DND-41 (cell line): ENCODE data around the gene ZHX3.

Source experiments
- ATAC-seq: fragments of 200-7000 bp; cut with Tn5 transposase; 3 replicates; pipeline ENCODE4 v1.9.1; 2021; ENCODE audit warnings: low read depth; ENCODE audit not compliant: insufficient read depth
- DNase-seq: peaks from one replicate; pipeline ENCODE4 v3.0.0-alpha.2; 2020
- H2AFZ ChIP-seq: 2 replicates; pipeline ENCODE4 v1.6.0; 2012; ENCODE audit warnings: low read depth, low read length
- H3K27ac ChIP-seq: 2 replicates; pipeline ENCODE4 v1.5.1; 2012; ENCODE audit warnings: low read length, inconsistent platforms
- H3K27me3 ChIP-seq: fragments of 200-600 bp; sonication (generic); 2 replicates; pipeline ENCODE4 v1.6.0; 2012; ENCODE audit warnings: low read length, mild to moderate bottlenecking, inconsistent platforms; ENCODE audit not compliant: insufficient read depth, poor library complexity
- H3K36me3 ChIP-seq: 2 replicates; pipeline ENCODE4 v1.5.1; 2012; ENCODE audit warnings: low read length, inconsistent platforms; ENCODE audit not compliant: insufficient read depth
- H3K4me1 ChIP-seq: 2 replicates; pipeline ENCODE4 v1.5.1; 2012; ENCODE audit warnings: mild to moderate bottlenecking, low read length; ENCODE audit not compliant: insufficient read depth
- H3K4me2 ChIP-seq: 2 replicates; pipeline ENCODE4 v1.6.0; 2012; ENCODE audit warnings: mild to moderate bottlenecking, moderate library complexity, low read length, inconsistent platforms; ENCODE audit not compliant: insufficient read depth
- H3K4me3 ChIP-seq, 2 experiments: fragments of 200-600 bp in 1 of 2; shearing (Covaris generic) in 1 of 2; 2 replicates each; pipeline ENCODE4 v1.5.1; 2012 to 2016; ENCODE audit warnings: inconsistent platforms in 2 of 2, low read length in 2 of 2, mild to moderate bottlenecking in 2 of 2, low read depth in 1 of 2, moderate library complexity in 1 of 2
- H3K79me2 ChIP-seq: 2 replicates; pipeline ENCODE4 v1.6.0; 2012; ENCODE audit warnings: low read length, inconsistent platforms; ENCODE audit not compliant: insufficient read depth
- H3K9ac ChIP-seq: 2 replicates; pipeline ENCODE4 v1.6.0; 2012; ENCODE audit warnings: low read depth, mild to moderate bottlenecking, inconsistent platforms, low read length, moderate library complexity
- H3K9me3 ChIP-seq: 2 replicates; pipeline ENCODE4 v1.5.1; 2012; ENCODE audit warnings: low read length, moderate library complexity, mild to moderate bottlenecking, inconsistent platforms; ENCODE audit not compliant: insufficient read depth, severe bottlenecking
- H4K20me1 ChIP-seq: 2 replicates; pipeline ENCODE4 v1.6.0; 2012; ENCODE audit warnings: low read length; ENCODE audit not compliant: insufficient read depth
- EZH2 ChIP-seq: IDR thresholded peaks from 3 replicates; pipeline ENCODE4 v1.6.1; 2012; ENCODE audit warnings: borderline replicate concordance, low read depth, mild to moderate bottlenecking, moderate library complexity, low read length, inconsistent platforms; ENCODE audit not compliant: severe bottlenecking
- TF ChIP-seq, protein P1 (sequence below): IDR thresholded peaks from 2 replicates; pipeline ENCODE4 v1.5.1; 2012; ENCODE audit warnings: borderline replicate concordance, low read length, moderate library complexity, mild to moderate bottlenecking; ENCODE audit not compliant: poor library complexity, severe bottlenecking; ENCODE audit errors: extremely low read depth

The ZHX3 gene

DNA sequence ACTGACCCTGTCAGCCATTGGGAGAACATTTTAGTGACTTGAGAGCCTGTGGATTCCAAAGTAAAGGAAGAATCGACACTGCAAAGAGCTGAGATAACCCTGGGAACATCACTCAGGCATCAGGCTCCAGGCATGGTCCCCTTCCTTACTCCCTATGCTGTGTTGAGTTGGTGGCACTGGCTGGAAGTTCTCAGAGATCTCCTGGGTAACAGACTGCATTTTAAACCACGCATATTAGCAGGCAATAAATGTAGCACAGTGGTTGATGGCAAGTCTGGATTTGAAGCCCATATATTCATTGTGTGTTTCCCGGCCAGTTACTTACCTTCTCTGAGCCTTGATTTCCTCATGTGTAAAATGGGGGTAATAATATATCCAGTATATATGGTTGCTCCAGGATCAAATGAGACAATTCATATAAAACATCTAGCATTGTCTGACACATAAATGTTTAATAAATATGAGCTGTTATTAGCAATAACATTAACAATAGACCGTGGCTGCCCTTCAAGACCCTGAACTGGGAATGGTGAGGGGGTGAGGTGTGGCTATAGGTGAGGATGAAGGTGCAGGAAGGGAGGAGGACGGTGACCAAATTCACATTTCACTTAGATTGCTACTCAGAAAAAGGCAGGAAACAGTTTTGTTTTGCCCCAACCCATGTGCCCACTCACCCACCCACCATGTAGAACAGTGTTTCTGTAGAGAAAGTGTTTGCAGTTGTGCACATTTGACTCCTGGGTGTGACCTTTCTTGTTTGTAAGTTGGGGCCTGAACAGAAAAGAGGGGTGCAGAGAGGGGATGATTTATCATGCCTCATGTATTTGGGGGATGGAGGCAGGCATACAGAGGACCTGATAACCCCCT lies 178.1 kb downstream of the ZHX3 start:
- Histone ChIP-seq H3K9me3 (no peaks in the 10 kb centered on the region), H3K4me3 (peak overlapping the region; percentile 78 to 81; a peak in 3 of 4 replicates), H3K27me3 (no peaks in the 10 kb centered on the region), H2AFZ (no peak overlapping the region), H3K4me1 (peaks cover 77% of the 10 kb centered on the region), H3K36me3 (peaks cover 48% of the 10 kb centered on the region), H3K9ac (peak overlapping the region; percentile 98), H3K4me2 (peak overlapping the region; percentile 89), H4K20me1 (peaks cover 64% of the 10 kb centered on the region), H3K27ac (peak overlapping the region; percentile 92), H3K79me2 (peaks cover 75% of the 10 kb centered on the region)
- no peak for DNase-seq
- ATAC-seq, result no peak
- TF ChIP-seq, protein P1, sequence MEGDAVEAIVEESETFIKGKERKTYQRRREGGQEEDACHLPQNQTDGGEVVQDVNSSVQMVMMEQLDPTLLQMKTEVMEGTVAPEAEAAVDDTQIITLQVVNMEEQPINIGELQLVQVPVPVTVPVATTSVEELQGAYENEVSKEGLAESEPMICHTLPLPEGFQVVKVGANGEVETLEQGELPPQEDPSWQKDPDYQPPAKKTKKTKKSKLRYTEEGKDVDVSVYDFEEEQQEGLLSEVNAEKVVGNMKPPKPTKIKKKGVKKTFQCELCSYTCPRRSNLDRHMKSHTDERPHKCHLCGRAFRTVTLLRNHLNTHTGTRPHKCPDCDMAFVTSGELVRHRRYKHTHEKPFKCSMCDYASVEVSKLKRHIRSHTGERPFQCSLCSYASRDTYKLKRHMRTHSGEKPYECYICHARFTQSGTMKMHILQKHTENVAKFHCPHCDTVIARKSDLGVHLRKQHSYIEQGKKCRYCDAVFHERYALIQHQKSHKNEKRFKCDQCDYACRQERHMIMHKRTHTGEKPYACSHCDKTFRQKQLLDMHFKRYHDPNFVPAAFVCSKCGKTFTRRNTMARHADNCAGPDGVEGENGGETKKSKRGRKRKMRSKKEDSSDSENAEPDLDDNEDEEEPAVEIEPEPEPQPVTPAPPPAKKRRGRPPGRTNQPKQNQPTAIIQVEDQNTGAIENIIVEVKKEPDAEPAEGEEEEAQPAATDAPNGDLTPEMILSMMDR, result no peak
- no peak for TF ChIP-seq EZH2

- Histone ChIP-seq H3K9me3 (no peaks in the 10 kb centered on the region), H3K79me2 (peaks cover 67% of the 10 kb centered on the region), H3K9ac (peak overlapping the region; percentile 98), H3K36me3 (peaks cover 40% of the 10 kb centered on the region), H3K27ac (peak overlapping the region; percentile 92), H2AFZ (peak overlapping the region; percentile 11; the same call in 1 of the 2 replicates), H4K20me1 (peaks cover 56% of the 10 kb centered on the region), H3K4me2 (peak overlapping the region; percentile 89), H3K4me3 (peak overlapping the region; percentile 78 to 81), H3K4me1 (peaks cover 70% of the 10 kb centered on the region), H3K27me3 (no peaks in the 10 kb centered on the region)
- DNase-seq (peak; percentile 86), ATAC-seq (peak; percentile 62)
- TF ChIP-seq, protein P1, result no peak
- TF ChIP-seq EZH2, result no peak
Measured at GRCh38 chr20:41138475-41139226, 178.9 kb downstream of the ZHX3 start.

- DNase-seq (peak; percentile 87), ATAC-seq (peak; percentile 26)
- H3K9me3 ChIP-seq, result no peaks in the 10 kb centered on the region
- H3K9ac ChIP-seq, result peak overlapping the region; percentile 98
- H2AFZ ChIP-seq, result peak overlapping the region; percentile 87
- H3K79me2 ChIP-seq, result peaks cover 59% of the 10 kb centered on the region
- peak overlapping the region; percentile 92 for H3K27ac ChIP-seq
- no peaks in the 10 kb centered on the region for H3K27me3 ChIP-seq
- TF ChIP-seq, protein P1, result no peak
- TF ChIP-seq EZH2, result no peak
- peaks cover 62% of the 10 kb centered on the region for H3K4me1 ChIP-seq
- H4K20me1 ChIP-seq, result peaks cover 48% of the 10 kb centered on the region
- H3K36me3 ChIP-seq, result peaks cover 33% of the 10 kb centered on the region
- peak overlapping the region; percentile 78 to 81 for H3K4me3 ChIP-seq
- peak overlapping the region; percentile 89 for H3K4me2 ChIP-seq
Measured at GRCh38 chr20:41137614-41138474, 179.7 kb downstream of the ZHX3 start.
